Measurements from ENCODE around the gene SUPT5H. TPM values are rescaled to one million over a fixed set of nuclear protein-coding genes. Genes with fewer than 3 reads are reported as not detected.
"Not testable (repeated sequence)": the region's sequence is repeated elsewhere in the genome, so short reads cannot be mapped to it uniquely, and the experiment has no call there.

Gene SUPT5H
- total and polyA plus RNA-seq, 2 experiments from 2014 or later: 71.6 to 184 TPM

DNA sequence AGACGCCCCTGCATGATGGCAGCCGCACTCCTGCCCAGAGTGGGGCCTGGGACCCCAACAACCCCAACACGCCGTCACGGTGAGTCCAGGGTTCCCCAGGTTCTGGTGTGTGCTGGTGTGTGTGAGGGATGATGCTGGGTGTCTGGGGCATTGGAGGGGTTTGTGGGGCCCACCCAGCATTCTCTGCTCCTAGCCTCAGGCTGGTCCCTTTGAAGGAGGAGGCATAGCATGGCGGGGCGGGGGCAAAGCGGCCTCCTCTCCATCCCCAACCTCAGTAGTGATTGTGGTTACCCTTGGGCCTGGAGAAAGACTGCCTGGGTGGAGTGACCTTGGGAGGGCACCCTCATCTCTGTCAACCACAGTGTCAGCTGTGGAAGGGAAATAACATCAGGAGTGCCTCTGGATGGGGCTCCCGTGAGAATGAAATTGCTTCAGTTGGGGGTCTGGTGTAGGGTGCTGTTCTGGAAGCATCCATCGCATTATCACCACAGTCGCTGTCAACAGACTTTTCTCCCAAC lies 28.1 kb downstream of the SUPT5H start:
- H3K9me3 ChIP-seq (ENCODE audit: low read depth): no peaks in the 10 kb centered on the region
- H3K36me3 ChIP-seq (replicated peaks; ENCODE audit: insufficient read depth, low read depth): no peaks in the 10 kb centered on the region

DNA sequence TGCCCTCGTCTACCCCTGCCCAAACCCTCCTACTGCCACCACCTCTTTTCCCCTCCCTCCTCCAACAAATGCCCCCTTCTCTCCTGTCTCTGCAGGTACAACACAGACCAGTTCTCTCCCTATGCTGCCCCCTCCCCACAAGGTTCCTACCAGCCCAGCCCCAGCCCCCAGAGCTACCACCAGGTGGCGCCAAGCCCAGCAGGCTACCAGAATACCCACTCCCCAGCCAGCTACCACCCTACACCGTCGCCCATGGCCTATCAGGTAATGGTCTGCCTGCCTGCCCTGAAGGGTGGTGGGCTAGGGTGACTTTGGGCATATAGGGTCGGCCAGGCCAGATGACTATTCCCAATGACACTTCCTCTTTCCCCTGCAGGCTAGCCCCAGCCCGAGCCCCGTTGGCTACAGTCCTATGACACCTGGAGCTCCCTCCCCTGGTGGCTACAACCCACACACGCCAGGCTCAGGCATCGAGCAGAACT lies 28.8 kb downstream of the SUPT5H start:
- no peak for TF ChIP-seq EZH2phosphoT487 (IDR thresholded peaks at IDR 0.05; ENCODE audit: low read depth, severe bottlenecking, unreplicated experiment)
- TF ChIP-seq CTCF (IDR thresholded peaks at IDR 0.05; ENCODE audit: poor library complexity): peak; percentile 82
- Histone ChIP-seq H3K4me3 (no peak overlapping the region), H2AFZ (no peak overlapping the region), H3K27me3 (no peaks in the 10 kb centered on the region), H3K9me2 (replicated peaks; ENCODE audit: insufficient read depth) (no peaks in the 10 kb centered on the region), H3K4me1 (ENCODE audit: insufficient read depth) (no peaks in the 10 kb centered on the region), H3K9me3 (ENCODE audit: low read depth) (no peaks in the 10 kb centered on the region), H3K36me3 (replicated peaks; ENCODE audit: insufficient read depth, low read depth) (no peaks in the 10 kb centered on the region), H3K4me2 (no peak overlapping the region), H3K27ac (no peak overlapping the region), H3K79me2 (no peaks in the 10 kb centered on the region), H4K20me1 (ENCODE audit: insufficient read depth, poor library complexity, severe bottlenecking) (no peaks in the 10 kb centered on the region)
- peak; percentile 74 for DNase-seq (ENCODE audit: low spot score)
- whole genome bisulfite sequencing (ENCODE audit: low lambda C conversion rate, missing lambda C conversion rate): 57% methylated on average over 8 of the region's 9 CpGs

More for the DNA sequence above, 28.1 kb downstream of the SUPT5H start:
- H3K4me1 ChIP-seq (ENCODE audit: insufficient read depth): no peaks in the 10 kb centered on the region
- no peaks in the 10 kb centered on the region for H3K79me2 ChIP-seq
- TF ChIP-seq CTCF (IDR thresholded peaks at IDR 0.05; ENCODE audit: poor library complexity) (no peak), EZH2phosphoT487 (IDR thresholded peaks at IDR 0.05; ENCODE audit: low read depth, severe bottlenecking, unreplicated experiment) (no peak), EZH2 (IDR thresholded peaks at IDR 0.05; ENCODE audit: borderline replicate concordance) (no peak)
- no peaks in the 10 kb centered on the region for H4K20me1 ChIP-seq (ENCODE audit: insufficient read depth, poor library complexity, severe bottlenecking)
- no peak overlapping the region for H3K4me2 ChIP-seq
- no peak for DNase-seq (ENCODE audit: low spot score)
- WGBS (ENCODE audit: low lambda C conversion rate, missing lambda C conversion rate): 94% methylated on average over 11 of the region's 11 CpGs
- no peaks in the 10 kb centered on the region for H3K9me2 ChIP-seq (replicated peaks; ENCODE audit: insufficient read depth)
- H3K4me3 ChIP-seq: no peak overlapping the region
- H3K27me3 ChIP-seq: no peaks in the 10 kb centered on the region
- no peak overlapping the region for H3K27ac ChIP-seq
- no peak overlapping the region for H2AFZ ChIP-seq

- H3K9me2 ChIP-seq (replicated peaks; ENCODE audit: insufficient read depth): no peaks in the 10 kb centered on the region
- TF ChIP-seq CTCF (IDR thresholded peaks at IDR 0.05; ENCODE audit: poor library complexity) (no peak), EZH2 (IDR thresholded peaks at IDR 0.05; ENCODE audit: borderline replicate concordance) (no peak), EZH2phosphoT487 (IDR thresholded peaks at IDR 0.05; ENCODE audit: low read depth, severe bottlenecking, unreplicated experiment) (no peak)
- no peak overlapping the region for H3K27ac ChIP-seq
- H3K36me3 ChIP-seq (replicated peaks; ENCODE audit: insufficient read depth, low read depth): no peaks in the 10 kb centered on the region
- H3K4me2 ChIP-seq: no peak overlapping the region
- H3K4me1 ChIP-seq (ENCODE audit: insufficient read depth): peaks cover 7% of the 10 kb centered on the region
- H3K9me3 ChIP-seq (ENCODE audit: low read depth): no peaks in the 10 kb centered on the region
- H2AFZ ChIP-seq: no peak overlapping the region
- DNase-seq (ENCODE audit: low spot score): no peak
- no peaks in the 10 kb centered on the region for H3K79me2 ChIP-seq
- H3K4me3 ChIP-seq: no peak overlapping the region
- no peaks in the 10 kb centered on the region for H4K20me1 ChIP-seq (ENCODE audit: insufficient read depth, poor library complexity, severe bottlenecking)
- no peaks in the 10 kb centered on the region for H3K27me3 ChIP-seq
- WGBS (ENCODE audit: low lambda C conversion rate, missing lambda C conversion rate): 100% methylated on average over 2 of the region's 2 CpGs
Measured at GRCh38 chr19:39475748-39476147, 30.4 kb downstream of the SUPT5H start.

DNA sequence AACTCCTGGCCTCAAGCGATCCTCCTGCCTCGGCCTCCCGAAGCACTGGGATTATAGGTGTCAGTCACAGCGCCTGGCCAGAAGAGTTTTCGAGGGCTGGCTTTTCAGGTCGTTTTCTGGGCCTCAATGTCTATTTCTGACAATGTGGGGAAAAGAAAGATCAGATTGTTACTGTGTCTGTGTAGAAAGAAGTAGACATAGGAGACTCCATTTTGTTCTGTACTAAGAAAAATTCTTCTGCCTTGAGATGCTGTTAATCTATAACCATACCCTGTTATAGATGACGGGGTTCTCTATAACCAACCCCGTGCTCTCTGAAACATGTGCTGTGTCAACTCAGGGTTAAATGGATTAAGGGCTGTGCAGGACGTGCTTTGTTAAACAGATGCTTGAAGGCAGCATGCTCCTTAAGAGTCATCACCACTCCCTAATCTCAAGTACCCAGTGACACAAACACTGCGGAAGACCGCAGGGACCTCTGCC lies 34.0 kb downstream of the SUPT5H start:
- not testable (repeated sequence) for H3K36me3 ChIP-seq (replicated peaks; ENCODE audit: insufficient read depth, low read depth); H3K9me3 ChIP-seq (ENCODE audit: low read depth); H4K20me1 ChIP-seq (ENCODE audit: insufficient read depth, poor library complexity, severe bottlenecking); DNase-seq (ENCODE audit: low spot score); H2AFZ ChIP-seq; H3K4me3 ChIP-seq; H3K9me2 ChIP-seq (replicated peaks; ENCODE audit: insufficient read depth); H3K27me3 ChIP-seq
- 64% methylated on average over 11 of the region's 11 CpGs for WGBS (ENCODE audit: low lambda C conversion rate, missing lambda C conversion rate)
- Histone ChIP-seq H3K27ac (peak overlapping the region; percentile 91), H3K79me2 (peaks cover 23% of the 10 kb centered on the region), H3K4me1 (ENCODE audit: insufficient read depth) (peaks cover 12% of the 10 kb centered on the region), H3K4me2 (peak overlapping the region; percentile 77)

Data from hepatocyte (in vitro differentiated cells).